G401 (cell line): Measurements from ENCODE around the gene CCDC87. TPM values are rescaled to one million over a fixed set of nuclear protein-coding genes. Genes with fewer than 3 reads are reported as not detected.
A peak's percentile ranks its signal among the peaks of the same experiment; 100 is the strongest.
"Not testable (repeated sequence)": the region's sequence is repeated elsewhere in the genome, so short reads cannot be mapped to it uniquely, and the experiment has no call there.

ENCODE experiments used
- DNase-seq: peaks from one replicate; pipeline ENCODE4 v3.0.0-alpha.2; 2015; ENCODE audit warnings: low spot score
- in situ Hi-C: cut with HindIII; loops from 2 replicates; pipeline ENCODE4 v1.10.0; 2016; ENCODE audit warnings: low sequenced_read_pairs, mixed read lengths
- total RNA-seq: library from RNA; depleted of rRNA; stranded (reverse); fragments of >200 nt; shearing (Covaris generic); gene quantifications from 2 replicates; pipeline ENCODE4 v1.2.3, GENCODE V29; 2014; rRNA removed

CCDC87 gene
- total RNA-seq: 0.07 and 0.37 TPM in 2 replicates

- peak; percentile 94 for DNase-seq
- in situ Hi-C loops: no loop called here
Observed at GRCh38 chr11:66592457-66593302, at the start of gene CCDC87, which contains the start of gene CCS. TSS of gene CCDC87 (minus strand) at chr11:66593063. CDS start at chr11:66593015, 48 bp downstream. TSS of gene CCS (plus strand) at chr11:66593185. CDS start at chr11:66593262, 77 bp downstream.

- no peak for DNase-seq
- in situ Hi-C loops: no loop called here
Observed at GRCh38 chr11:66641834-66642233, 49.0 kb upstream of the CCDC87 start.

- in situ Hi-C loops, DNase-seq: not testable (repeated sequence)
Observed at GRCh38 chr11:66639814-66640340, 47.0 kb upstream of the CCDC87 start.

- peak; percentile 55 for DNase-seq
- in situ Hi-C loops: no loop called here
Observed at GRCh38 chr11:66639066-66639813, 46.4 kb upstream of the CCDC87 start.

GRCh38 chr11:66638177-66639065, 45.6 kb upstream of the CCDC87 start, which contains the start of gene RBM4:
TSS of gene RBM4 (plus strand) at chr11:66638703. CDS start at chr11:66639712, 1,009 bp downstream.
- DNase-seq: peak; percentile 100
- in situ Hi-C loops: no loop called here

- peak; percentile 48 for DNase-seq
- in situ Hi-C loops: no loop called here
Observed at GRCh38 chr11:66637557-66638176, 44.8 kb upstream of the CCDC87 start.

- peak; percentile 33 for DNase-seq
- in situ Hi-C loops: no loop called here
Observed at GRCh38 chr11:66636411-66636810, 43.5 kb upstream of the CCDC87 start.

- no peak for DNase-seq
- in situ Hi-C loops: no loop called here
Observed at GRCh38 chr11:66632952-66633351, 40.1 kb upstream of the CCDC87 start.

GRCh38 chr11:66631883-66632282, 39.0 kb upstream of the CCDC87 start:
- DNase-seq: no peak
- in situ Hi-C loops: no loop called here

- no peak for DNase-seq
- in situ Hi-C loops: no loop called here
Observed at GRCh38 chr11:66629356-66629755, 36.5 kb upstream of the CCDC87 start.

- in situ Hi-C loops: no loop called here
- DNase-seq: no peak
Observed at GRCh38 chr11:66628061-66628603, 35.3 kb upstream of the CCDC87 start.

- in situ Hi-C loops: no loop called here
- no peak for DNase-seq
Observed at GRCh38 chr11:66626926-66627325, 34.1 kb upstream of the CCDC87 start.

GRCh38 chr11:66626382-66626781, 33.5 kb upstream of the CCDC87 start:
- in situ Hi-C loops: no loop called here
- no peak for DNase-seq

- no peak for DNase-seq
- in situ Hi-C loops: no loop called here
Observed at GRCh38 chr11:66625752-66626149, 32.9 kb upstream of the CCDC87 start.

- in situ Hi-C loops: no loop called here
- peak; percentile 80 for DNase-seq
Observed at GRCh38 chr11:66625041-66625751, 32.3 kb upstream of the CCDC87 start.

- in situ Hi-C loops: no loop called here
- DNase-seq: peak; percentile 34
Observed at GRCh38 chr11:66624450-66624849, 31.6 kb upstream of the CCDC87 start.

- peak; percentile 34 for DNase-seq
- in situ Hi-C loops: no loop called here
Observed at GRCh38 chr11:66619080-66619554, 26.3 kb upstream of the CCDC87 start.
